ENCODE measurements around the gene FARP2. TPM values are rescaled to one million over a fixed set of nuclear protein-coding genes. Genes with fewer than 3 reads are reported as not detected.

Gene FARP2
- total and polyA plus RNA-seq, 2 of the 13 experiments (the other 11 are each of a cell fraction or from before 2014, with no cell fraction given): 28.0 to 45.4 TPM

DNA sequence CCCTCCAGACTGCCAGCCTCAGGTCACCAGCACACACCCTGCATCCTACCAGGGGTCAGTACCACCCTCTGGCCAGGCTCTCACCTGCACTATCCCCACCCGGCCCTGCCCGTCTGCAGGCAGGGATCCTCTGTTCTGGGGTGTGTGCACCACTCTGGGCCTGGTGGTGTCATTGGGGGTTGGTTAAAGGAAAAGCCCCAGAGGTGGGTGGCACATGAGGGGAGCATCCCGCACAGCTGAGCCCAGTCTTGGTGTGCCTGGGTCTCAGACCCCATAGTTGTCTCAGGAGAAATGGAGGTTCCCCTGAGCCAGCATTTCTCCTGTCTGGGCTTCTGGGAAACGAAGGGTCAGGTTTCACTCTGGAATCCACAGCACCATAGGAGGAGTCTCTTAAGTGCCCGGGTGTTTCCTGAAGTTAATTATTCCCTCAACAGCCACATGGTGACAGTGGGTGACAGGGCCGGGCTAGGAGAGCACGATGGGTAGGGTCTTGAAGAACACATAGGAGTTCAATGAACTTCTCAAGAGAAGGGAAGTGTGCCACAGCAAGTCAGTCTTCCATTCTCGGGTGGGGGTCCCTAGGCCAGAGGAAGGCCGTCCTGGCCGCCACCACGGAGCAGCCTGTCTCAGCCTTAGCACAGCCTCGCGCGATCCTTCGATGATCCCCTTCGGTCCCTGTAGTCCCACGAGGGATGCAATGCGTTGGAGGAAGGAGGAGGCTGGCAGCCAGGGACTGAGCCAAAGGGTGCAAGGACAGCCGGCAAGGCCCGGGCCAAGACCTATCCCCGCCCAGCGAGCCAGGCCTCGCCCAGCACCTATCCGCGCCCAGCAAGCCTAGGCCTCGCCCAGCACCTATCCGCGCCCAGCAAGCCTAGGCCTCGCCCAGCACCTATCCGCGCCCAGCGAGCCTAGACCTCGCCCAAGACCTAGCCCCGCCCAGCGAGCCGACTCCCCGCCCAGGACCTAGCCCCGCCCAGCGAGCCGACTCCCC is 1.1 kb upstream of the FARP2 start (continued):
- TF ChIP-seq, protein P1, sequence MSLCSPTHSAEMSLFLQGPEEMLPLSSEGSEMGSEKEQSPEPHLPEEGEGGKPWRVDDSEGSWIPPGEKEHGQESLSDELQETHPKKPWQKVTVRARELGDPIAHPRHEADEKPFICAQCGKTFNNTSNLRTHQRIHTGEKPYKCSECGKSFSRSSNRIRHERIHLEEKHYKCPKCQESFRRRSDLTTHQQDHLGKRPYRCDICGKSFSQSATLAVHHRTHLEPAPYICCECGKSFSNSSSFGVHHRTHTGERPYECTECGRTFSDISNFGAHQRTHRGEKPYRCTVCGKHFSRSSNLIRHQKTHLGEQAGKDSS (CRISPR knock-in tag; IDR thresholded peaks at IDR 0.05; ENCODE audit: borderline replicate concordance, low read depth): peak; percentile 72; the same call in 1 of the 2 replicates
- TF ChIP-seq ZNF292 (CRISPR knock-in tag; IDR thresholded peaks at IDR 0.05; ENCODE audit: borderline replicate concordance, low read depth): peak; percentile 25; the same call in 1 of the 2 replicates
- TF ChIP-seq MBD4 (IDR thresholded peaks at IDR 0.05; ENCODE audit: borderline replicate concordance, low read length): no peak
- no peak for TF ChIP-seq TBX2 (CRISPR knock-in tag; IDR thresholded peaks at IDR 0.05; ENCODE audit: borderline replicate concordance)
- no peak for TF ChIP-seq REXO4 (CRISPR knock-in tag; IDR thresholded peaks at IDR 0.05; ENCODE audit: borderline replicate concordance)
- TF ChIP-seq NCOR1 (IDR thresholded peaks at IDR 0.05; ENCODE audit: borderline replicate concordance, low read length): no peak
- TF ChIP-seq SRSF4 (IDR thresholded peaks at IDR 0.05; ENCODE audit: low read depth, low read length, poor library complexity, severe bottlenecking): no peak
- TF ChIP-seq ZNF746 (CRISPR knock-in tag; IDR thresholded peaks at IDR 0.05): no peak
- no peak for TF ChIP-seq MEIS1 (CRISPR knock-in tag; IDR thresholded peaks at IDR 0.05; ENCODE audit: borderline replicate concordance)
- no peak for TF ChIP-seq BRD4 (CRISPR knock-in tag; IDR thresholded peaks at IDR 0.05)
- no peak; the same call in 1 of the 2 replicates for TF ChIP-seq NR2F2 (IDR thresholded peaks at IDR 0.05; ENCODE audit: borderline replicate concordance, low read depth)
- TF ChIP-seq, protein P2, sequence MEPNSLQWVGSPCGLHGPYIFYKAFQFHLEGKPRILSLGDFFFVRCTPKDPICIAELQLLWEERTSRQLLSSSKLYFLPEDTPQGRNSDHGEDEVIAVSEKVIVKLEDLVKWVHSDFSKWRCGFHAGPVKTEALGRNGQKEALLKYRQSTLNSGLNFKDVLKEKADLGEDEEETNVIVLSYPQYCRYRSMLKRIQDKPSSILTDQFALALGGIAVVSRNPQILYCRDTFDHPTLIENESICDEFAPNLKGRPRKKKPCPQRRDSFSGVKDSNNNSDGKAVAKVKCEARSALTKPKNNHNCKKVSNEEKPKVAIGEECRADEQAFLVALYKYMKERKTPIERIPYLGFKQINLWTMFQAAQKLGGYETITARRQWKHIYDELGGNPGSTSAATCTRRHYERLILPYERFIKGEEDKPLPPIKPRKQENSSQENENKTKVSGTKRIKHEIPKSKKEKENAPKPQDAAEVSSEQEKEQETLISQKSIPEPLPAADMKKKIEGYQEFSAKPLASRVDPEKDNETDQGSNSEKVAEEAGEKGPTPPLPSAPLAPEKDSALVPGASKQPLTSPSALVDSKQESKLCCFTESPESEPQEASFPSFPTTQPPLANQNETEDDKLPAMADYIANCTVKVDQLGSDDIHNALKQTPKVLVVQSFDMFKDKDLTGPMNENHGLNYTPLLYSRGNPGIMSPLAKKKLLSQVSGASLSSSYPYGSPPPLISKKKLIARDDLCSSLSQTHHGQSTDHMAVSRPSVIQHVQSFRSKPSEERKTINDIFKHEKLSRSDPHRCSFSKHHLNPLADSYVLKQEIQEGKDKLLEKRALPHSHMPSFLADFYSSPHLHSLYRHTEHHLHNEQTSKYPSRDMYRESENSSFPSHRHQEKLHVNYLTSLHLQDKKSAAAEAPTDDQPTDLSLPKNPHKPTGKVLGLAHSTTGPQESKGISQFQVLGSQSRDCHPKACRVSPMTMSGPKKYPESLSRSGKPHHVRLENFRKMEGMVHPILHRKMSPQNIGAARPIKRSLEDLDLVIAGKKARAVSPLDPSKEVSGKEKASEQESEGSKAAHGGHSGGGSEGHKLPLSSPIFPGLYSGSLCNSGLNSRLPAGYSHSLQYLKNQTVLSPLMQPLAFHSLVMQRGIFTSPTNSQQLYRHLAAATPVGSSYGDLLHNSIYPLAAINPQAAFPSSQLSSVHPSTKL (CRISPR knock-in tag; IDR thresholded peaks at IDR 0.05): no peak
- TF ChIP-seq, protein P3, sequence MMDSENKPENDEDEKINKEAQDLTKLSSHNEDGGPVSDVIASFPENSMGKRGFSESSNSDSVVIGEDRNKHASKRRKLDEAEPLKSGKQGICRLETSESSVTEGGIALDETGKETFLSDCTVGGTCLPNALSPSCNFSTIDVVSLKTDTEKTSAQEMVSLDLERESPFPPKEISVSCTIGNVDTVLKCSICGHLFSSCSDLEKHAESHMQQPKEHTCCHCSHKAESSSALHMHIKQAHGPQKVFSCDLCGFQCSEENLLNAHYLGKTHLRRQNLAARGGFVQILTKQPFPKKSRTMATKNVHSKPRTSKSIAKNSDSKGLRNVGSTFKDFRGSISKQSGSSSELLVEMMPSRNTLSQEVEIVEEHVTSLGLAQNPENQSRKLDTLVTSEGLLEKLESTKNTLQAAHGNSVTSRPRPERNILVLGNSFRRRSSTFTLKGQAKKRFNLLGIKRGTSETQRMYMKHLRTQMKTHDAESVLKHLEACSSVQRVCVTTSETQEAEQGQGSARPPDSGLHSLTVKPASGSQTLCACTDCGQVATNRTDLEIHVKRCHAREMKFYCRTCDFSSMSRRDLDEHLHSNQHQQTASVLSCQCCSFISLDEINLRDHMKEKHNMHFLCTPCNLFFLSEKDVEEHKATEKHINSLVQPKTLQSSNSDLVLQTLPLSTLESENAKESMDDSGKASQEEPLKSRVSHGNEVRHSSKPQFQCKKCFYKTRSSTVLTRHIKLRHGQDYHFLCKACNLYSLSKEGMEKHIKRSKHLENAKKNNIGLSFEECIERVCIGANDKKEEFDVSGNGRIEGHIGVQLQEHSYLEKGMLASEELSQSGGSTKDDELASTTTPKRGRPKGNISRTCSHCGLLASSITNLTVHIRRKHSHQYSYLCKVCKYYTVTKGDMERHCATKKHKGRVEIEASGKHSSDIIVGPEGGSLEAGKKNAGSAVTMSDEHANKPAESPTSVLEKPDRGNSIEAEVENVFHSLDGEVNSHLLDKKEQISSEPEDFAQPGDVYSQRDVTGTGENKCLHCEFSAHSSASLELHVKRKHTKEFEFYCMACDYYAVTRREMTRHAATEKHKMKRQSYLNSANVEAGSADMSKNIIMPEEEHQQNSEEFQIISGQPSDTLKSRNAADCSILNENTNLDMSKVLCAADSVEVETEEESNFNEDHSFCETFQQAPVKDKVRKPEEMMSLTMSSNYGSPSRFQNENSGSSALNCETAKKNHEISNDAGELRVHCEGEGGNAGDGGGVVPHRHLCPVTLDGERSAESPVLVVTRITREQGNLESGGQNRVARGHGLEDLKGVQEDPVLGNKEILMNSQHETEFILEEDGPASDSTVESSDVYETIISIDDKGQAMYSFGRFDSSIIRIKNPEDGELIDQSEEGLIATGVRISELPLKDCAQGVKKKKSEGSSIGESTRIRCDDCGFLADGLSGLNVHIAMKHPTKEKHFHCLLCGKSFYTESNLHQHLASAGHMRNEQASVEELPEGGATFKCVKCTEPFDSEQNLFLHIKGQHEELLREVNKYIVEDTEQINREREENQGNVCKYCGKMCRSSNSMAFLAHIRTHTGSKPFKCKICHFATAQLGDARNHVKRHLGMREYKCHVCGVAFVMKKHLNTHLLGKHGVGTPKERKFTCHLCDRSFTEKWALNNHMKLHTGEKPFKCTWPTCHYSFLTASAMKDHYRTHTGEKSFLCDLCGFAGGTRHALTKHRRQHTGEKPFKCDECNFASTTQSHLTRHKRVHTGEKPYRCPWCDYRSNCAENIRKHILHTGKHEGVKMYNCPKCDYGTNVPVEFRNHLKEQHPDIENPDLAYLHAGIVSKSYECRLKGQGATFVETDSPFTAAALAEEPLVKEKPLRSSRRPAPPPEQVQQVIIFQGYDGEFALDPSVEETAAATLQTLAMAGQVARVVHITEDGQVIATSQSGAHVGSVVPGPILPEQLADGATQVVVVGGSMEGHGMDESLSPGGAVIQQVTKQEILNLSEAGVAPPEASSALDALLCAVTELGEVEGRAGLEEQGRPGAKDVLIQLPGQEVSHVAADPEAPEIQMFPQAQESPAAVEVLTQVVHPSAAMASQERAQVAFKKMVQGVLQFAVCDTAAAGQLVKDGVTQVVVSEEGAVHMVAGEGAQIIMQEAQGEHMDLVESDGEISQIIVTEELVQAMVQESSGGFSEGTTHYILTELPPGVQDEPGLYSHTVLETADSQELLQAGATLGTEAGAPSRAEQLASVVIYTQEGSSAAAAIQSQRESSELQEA (CRISPR knock-in tag; IDR thresholded peaks at IDR 0.05; ENCODE audit: not compliant biosample characterization): no peak
- TF ChIP-seq DPF2 (CRISPR knock-in tag; IDR thresholded peaks at IDR 0.05; ENCODE audit: borderline replicate concordance, low read depth): no peak
- TF ChIP-seq ELF3 (CRISPR knock-in tag; IDR thresholded peaks at IDR 0.05): no peak

Data from HepG2 (cell line).